Measurements from ENCODE around the gene APOBEC3A. TPM values are rescaled to one million over a fixed set of nuclear protein-coding genes. Genes with fewer than 3 reads are reported as not detected.

The APOBEC3A gene
- total RNA-seq, 4 donors from 2014 or later: 0.29 to 0.39 TPM; not detected in 2

DNA sequence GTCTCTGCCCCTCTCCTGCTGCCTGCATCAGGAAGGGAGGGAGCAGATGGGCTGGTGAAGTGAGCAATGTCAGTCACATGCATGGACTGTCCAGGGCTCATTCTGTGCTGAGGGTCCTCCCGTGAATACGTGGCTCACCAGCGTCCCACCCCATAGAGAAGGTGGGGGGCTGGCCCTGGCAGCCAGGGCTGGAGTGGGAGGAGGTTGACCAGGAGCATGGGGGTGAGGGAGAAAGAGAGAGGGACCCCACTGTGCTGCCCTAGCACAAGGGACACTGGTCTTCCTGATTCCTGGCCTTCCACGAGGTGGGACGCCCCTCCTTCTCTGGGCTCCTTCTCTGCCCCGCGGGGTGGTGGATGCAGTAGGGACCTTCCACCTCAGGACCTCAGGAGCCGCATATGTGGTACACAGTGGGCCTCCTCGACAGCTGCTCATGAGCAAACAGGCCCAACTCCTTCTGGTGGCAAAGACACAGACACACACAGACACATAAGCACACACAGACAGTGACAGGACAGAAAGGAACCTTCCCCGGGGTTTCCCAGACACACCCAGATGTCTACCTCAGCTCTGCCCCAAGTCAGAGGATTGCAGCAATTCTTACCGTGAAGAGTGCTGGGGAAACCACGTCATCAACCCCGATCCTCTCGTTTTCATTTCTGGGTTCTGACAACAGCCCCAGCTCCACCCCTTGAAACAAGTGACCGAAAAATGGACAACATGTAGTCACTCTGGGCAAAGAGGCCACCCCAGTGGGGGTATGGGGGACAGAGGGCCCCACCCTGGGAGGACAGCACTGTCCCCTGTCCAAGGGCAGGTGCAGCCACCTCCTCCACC, 3.6 kb upstream of the APOBEC3A start:
- 60% methylated on average over 15 of the region's 15 CpGs for WGBS, 2 donors
- no peak for DNase-seq (ENCODE audit: low spot score in 2 of 2)
- H3K4me3 ChIP-seq (ENCODE audit: low read depth, poor library complexity, severe bottlenecking): no peak overlapping the region
- TF ChIP-seq POLR2A (IDR thresholded peaks at IDR 0.05): no peak
- TF ChIP-seq, protein P1, sequence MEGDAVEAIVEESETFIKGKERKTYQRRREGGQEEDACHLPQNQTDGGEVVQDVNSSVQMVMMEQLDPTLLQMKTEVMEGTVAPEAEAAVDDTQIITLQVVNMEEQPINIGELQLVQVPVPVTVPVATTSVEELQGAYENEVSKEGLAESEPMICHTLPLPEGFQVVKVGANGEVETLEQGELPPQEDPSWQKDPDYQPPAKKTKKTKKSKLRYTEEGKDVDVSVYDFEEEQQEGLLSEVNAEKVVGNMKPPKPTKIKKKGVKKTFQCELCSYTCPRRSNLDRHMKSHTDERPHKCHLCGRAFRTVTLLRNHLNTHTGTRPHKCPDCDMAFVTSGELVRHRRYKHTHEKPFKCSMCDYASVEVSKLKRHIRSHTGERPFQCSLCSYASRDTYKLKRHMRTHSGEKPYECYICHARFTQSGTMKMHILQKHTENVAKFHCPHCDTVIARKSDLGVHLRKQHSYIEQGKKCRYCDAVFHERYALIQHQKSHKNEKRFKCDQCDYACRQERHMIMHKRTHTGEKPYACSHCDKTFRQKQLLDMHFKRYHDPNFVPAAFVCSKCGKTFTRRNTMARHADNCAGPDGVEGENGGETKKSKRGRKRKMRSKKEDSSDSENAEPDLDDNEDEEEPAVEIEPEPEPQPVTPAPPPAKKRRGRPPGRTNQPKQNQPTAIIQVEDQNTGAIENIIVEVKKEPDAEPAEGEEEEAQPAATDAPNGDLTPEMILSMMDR (IDR thresholded peaks at IDR 0.05): no peak
- intact Hi-C loops (cut with DNase I; ENCODE audit: low total_unique reads): no loop called here

DNA sequence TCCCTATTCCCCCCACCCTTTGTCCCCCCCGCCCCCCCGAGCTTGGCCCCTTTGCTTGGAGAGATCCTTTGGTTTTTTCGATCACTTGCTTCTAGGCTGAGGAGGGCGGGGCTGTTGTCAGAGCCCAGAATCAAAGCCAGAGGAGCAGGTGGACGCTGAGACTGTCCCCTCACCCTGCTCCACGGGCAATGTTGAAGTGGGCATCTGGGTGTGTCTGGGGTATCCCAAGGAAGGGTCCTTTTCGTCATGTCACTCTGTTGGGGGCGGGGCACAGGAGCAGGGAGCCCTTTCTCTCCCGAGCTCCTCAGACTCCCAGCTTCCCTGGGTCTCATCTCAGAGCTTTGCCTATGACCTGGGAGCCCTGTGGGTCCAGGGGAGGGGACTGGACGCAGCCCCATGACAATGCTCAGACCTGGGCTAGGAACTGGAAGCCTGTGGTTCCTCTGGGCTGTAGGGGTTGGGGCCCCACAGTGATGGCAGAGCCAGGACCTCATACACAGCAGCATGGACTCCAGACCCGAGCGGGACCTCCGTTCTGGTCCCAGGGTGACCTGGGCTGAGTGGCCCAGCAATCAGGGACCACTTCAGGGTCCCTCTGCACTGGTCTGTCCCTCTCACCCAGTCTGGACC, 2.9 kb upstream of the APOBEC3A start:
- no peak overlapping the region for H3K4me3 ChIP-seq (ENCODE audit: low read depth, poor library complexity, severe bottlenecking)
- no peak for DNase-seq (ENCODE audit: low spot score in 2 of 2)
- WGBS, 2 donors: 66 to 74% methylated on average over 12 to 13 of the region's 13 CpGs
- intact Hi-C loops (cut with DNase I; ENCODE audit: low total_unique reads): no loop called here
- TF ChIP-seq, protein P1 (IDR thresholded peaks at IDR 0.05): no peak
- TF ChIP-seq POLR2A (IDR thresholded peaks at IDR 0.05): no peak

DNA sequence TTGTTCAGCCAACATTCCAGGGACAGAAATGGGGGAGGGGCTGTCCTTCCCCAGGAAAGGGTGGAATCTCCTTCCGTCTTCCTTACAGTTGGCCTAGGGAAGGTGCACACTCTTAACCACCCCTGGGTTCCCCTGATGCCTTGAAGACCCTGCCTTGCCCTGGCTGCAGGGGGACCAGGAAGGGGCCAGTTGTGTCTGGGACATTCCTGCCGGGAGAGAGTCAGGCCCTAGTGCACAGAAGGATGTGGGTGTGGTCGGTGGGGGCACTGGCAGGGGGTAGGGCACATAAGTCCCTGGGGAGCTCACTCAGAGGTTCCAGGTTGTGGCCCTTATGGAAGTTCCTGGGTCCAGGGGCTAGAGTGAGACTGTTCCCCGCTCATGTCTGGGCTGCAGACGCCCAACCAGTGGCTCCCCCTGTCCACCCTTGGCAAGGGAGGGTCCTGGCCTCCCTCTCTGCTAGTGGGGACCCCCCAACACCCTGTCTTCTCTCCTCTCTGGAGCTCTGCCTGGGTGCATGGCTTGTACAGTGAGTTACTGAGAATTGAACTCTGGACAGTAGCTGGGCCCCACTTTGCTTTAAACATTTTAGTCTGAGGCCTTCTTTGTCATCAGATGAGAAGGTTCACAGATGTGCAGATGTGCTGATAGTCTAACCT, 2.0 kb upstream of the APOBEC3A start:
- no peak for DNase-seq (ENCODE audit: low spot score in 2 of 2)
- H3K4me3 ChIP-seq (ENCODE audit: low read depth, poor library complexity, severe bottlenecking): no peak overlapping the region
- 83 to 89% methylated on average over 5 of the region's 5 CpGs for WGBS, 2 donors
- intact Hi-C loops (cut with DNase I; ENCODE audit: low total_unique reads): no loop called here
- TF ChIP-seq, protein P1 (IDR thresholded peaks at IDR 0.05): no peak
- TF ChIP-seq POLR2A (IDR thresholded peaks at IDR 0.05): no peak

DNA sequence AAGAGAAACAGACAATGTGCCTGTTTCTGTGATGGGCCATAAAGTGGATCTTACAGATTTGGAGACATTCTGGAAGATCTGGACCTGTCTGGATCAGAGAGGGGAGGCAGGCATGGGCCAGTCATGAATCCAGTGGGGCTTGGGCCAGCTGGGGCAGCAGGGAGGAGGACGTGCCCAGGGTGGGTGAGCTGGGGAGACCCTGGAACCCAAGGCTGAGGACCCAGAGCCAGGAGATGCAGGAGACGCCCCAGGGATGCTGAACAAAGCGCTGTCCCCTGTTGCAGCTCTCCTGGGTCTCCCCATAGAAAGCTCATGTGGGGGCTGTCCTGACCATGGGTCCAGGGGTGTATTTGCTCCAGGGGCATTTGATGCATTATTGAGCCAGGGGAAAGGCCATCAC, 1.5 kb upstream of the APOBEC3A start:
- no peak overlapping the region for H3K4me3 ChIP-seq (ENCODE audit: low read depth, poor library complexity, severe bottlenecking)
- no peak for DNase-seq (ENCODE audit: low spot score in 2 of 2)
- intact Hi-C loops (cut with DNase I; ENCODE audit: low total_unique reads): no loop called here
- TF ChIP-seq POLR2A (IDR thresholded peaks at IDR 0.05): no peak
- TF ChIP-seq, protein P1 (IDR thresholded peaks at IDR 0.05): no peak
- 93 to 94% methylated on average over 3 of the region's 3 CpGs for WGBS, 2 donors

DNA sequence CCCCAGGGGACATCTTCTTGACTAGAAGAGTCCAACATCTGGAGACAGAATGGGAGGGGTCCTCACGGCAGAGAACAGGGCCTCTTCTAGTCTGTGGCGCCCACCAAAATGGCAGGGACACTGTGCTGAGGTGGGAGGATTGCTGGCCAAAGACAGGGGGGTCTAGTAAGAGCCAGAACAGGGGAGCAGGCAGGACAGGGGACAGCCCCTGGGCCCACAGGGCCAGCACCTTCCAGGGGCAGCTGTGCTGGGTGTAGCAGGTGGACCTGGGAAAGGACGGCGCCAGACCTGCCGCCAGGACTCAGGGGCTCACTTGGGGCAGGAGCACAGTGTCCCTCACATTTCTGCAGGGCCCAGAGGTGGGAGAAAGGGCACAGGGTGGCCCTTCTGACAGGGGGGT, 858 bp upstream of the APOBEC3A start:
- 86 to 88% methylated on average over 4 to 5 of the region's 5 CpGs for WGBS, 2 donors
- TF ChIP-seq POLR2A (IDR thresholded peaks at IDR 0.05): no peak
- TF ChIP-seq, protein P1 (IDR thresholded peaks at IDR 0.05): no peak
- DNase-seq (ENCODE audit: low spot score in 2 of 2): no peak
- no peak overlapping the region for H3K4me3 ChIP-seq (ENCODE audit: low read depth, poor library complexity, severe bottlenecking)
- intact Hi-C loops (cut with DNase I; ENCODE audit: low total_unique reads): no loop called here

Measured in lower leg skin (tissue), 4 donors.